LNCAP (cell line): Measurements from ENCODE around the gene SRSF5.

Source experiments
- CTCF ChIP-seq: fragments of 450-650 bp; IDR thresholded peaks from 2 replicates; pipeline ENCODE4 v1.5.1; 2017; ENCODE audit warnings: mild to moderate bottlenecking

SRSF5 gene

GRCh38 chr14:69792887-69793421 is 26.0 kb downstream of the SRSF5 start:
- TF ChIP-seq CTCF, result no peak

- TF ChIP-seq CTCF, result no peak
These were observed 27.8 kb downstream of the SRSF5 start for GRCh38 chr14:69794791-69795190.

- TF ChIP-seq CTCF, result no peak
These were observed 28.7 kb downstream of the SRSF5 start for GRCh38 chr14:69795691-69796090.

GRCh38 chr14:69796797-69797500 is 30.0 kb downstream of the SRSF5 start, which contains the start of gene SLC10A1:
Gene SLC10A1, minus strand, starts transcription at chr14:69797241. Its CDS starts 86 bp downstream, at chr14:69797155.
- no peak for TF ChIP-seq CTCF

- TF ChIP-seq CTCF, result no peak
These were observed 30.8 kb downstream of the SRSF5 start for GRCh38 chr14:69797573-69798338.

GRCh38 chr14:69798339-69798735 is 31.4 kb downstream of the SRSF5 start:
- no peak for TF ChIP-seq CTCF

GRCh38 chr14:69803753-69804152 is 36.8 kb downstream of the SRSF5 start:
- 0 out of 2 replicates have a peak, but pooled peaks have one; percentile 17 for TF ChIP-seq CTCF
